GM18909 (cell line): ENCODE measurements around the gene OTUD3.
"Not testable (repeated sequence)": the region's sequence is repeated elsewhere in the genome, so short reads cannot be mapped to it uniquely, and the experiment has no call there.

Source experiments
- ATAC-seq: cut with Tn5 transposase; IDR thresholded peaks from one replicate; pipeline ENCODE4 v1.9.1; 2021; ENCODE audit warnings: mild to moderate bottlenecking; ENCODE audit not compliant: unreplicated experiment, poor library complexity

Gene OTUD3

GRCh38 chr1:19866758-19867157 is 15.4 kb upstream of the OTUD3 start:
- ATAC-seq = no peak

DNA sequence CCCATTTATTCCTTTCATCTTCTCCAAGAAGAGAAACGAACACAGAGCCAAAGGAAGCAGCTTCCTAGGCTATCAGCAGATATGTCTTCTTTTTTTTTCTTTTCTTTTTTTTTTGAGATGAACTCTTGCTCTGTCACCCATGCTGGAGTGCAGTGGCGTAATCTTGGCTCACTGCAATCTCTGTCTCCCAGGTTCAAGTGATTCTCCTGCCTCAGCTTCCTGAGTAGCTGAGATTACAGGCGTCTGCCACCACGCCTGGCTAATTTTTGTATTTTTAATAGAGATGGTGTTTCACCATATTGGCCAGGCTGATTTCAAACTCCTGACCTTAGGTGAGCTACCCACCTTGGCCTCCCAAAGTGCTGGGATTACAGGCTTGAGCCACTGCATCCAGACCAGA is 13.6 kb upstream of the OTUD3 start:
- not testable (repeated sequence) for ATAC-seq

- ATAC-seq = not testable (repeated sequence)
Measured at GRCh38 chr1:19869453-19869852, 12.7 kb upstream of the OTUD3 start.

GRCh38 chr1:19869929-19870328 is 12.3 kb upstream of the OTUD3 start:
- ATAC-seq = no peak

- ATAC-seq = no peak
Measured at GRCh38 chr1:19872190-19872589, 10.0 kb upstream of the OTUD3 start.

DNA sequence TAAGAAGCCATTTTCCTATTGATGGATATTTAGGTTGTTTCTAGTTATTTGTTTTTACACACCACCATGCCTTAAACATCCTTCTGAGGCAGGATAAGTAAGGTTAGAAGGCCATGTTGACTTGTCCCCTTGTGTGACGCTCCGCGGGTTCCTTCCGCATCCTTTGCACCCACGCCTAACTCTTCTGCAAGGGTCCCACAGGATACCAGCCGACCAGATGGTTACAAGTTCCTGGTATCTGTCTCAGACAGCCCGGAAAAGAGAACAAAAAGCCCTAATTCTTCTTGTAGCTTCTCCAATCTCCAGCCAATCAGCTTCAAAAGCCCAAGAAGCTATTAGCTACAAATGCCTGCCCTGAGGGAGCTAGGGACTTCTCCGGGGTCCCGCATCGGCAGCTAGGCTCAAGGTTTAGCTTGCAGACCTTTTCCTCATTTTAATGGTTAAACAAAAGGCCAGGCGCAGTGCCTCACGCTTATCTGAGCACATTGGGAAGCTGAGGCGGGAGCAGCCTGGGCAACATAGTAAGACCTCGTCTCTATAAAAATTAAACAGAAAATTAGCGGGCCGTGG is 4.9 kb upstream of the OTUD3 start:
- ATAC-seq = no peak

GRCh38 chr1:19877821-19878636 is 4.2 kb upstream of the OTUD3 start:
- no peak for ATAC-seq

DNA sequence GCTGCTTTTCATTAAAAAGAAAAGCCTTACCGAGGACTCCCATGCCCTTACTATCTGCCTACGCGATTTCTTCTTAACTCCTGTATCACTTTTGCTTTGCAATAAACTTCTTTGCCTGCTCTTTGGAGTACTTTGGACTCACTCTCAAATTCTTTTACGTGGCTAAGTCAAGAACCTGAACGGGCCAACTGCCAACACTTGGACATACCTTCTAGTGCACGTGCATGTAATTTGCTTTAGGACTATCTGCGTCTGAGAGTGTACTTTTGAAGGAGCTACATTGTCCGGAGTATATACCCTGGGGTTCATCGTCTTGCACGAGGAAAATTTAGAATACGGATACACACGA is 3.6 kb upstream of the OTUD3 start:
- no peak for ATAC-seq

GRCh38 chr1:19879227-19879626 is 3.0 kb upstream of the OTUD3 start:
- no peak for ATAC-seq

- no peak for ATAC-seq
Measured at GRCh38 chr1:19879661-19880060, 2.5 kb upstream of the OTUD3 start.

GRCh38 chr1:19880841-19881240 is 1.4 kb upstream of the OTUD3 start:
- not testable (repeated sequence) for ATAC-seq

DNA sequence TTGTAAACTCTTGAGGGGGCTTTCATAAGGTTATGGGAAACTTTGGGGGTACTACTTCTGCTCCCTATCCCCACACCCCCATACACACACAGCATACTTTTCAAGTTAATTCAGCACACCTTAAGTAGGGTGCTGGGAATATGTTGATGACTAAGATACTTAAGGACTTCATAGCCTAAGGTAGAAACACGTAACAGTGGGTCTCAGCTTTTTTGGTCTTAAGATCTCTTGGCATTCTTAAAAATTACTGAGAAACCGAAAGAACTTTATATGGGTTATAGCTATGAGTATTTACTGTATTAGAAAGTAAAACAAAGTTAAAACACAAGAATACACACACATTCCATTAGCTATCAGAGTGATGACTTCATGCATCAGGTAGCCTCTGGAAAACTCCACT is 2.1 kb downstream of the OTUD3 start:
- no peak for ATAC-seq

DNA sequence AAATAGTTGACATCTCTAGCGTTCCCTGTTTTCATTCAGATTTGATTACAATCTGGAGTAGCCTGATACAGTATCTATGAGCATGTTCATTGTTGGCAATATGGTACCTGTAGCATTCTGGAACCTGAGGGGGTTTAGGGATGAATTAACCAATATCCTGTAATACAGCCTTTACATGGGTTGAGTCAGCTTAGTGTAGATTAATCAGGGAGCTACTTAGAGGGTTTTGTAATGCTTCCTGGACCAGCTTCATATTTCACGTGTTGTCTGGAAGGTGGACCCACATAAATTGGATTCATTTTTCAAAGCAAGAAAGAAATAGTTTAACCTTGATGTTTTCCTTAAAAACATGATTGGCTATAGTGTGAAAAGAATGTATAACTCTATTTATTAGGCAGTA is 3.6 kb downstream of the OTUD3 start:
- no peak for ATAC-seq

GRCh38 chr1:19888112-19888511 is 5.9 kb downstream of the OTUD3 start:
- ATAC-seq = no peak

DNA sequence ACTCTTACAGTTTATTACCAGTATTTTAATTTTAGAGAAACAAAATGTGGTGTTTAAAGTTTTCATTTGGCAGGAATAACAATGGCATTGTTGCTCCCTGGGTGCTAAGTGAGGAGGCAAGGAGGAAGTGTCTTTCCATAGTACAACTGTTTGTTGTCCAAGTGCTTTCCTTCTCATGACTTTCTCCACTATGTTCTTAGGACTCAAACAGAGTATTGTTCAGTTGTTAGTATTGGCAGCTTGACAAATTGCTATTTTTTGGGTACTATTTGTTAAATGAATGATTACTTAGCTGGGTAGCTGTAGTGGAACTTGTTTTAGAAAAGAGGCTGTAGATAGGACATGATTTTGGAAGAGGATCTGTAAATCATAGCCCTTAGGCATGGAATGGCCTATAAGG is 7.5 kb downstream of the OTUD3 start:
- ATAC-seq = no peak

DNA sequence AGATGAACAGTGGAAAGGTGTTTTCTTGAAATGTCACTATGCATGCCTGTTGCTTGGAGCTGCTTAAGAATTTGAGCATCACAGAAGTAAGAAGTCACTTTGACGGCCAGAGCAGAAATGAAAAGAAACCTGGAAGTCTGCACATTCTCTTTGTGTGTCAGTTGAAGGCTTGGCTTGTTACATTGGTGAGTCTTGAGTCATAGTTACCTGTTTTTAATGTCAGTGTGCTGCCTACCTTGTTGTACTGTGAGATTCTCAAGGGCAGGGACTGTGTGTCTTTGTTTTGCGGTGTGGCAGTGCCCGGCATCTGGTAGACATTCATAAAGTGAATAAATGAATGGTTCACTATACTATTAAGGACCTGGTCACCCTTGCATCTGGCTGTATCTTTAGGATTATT is 9.9 kb downstream of the OTUD3 start:
- ATAC-seq = no peak

GRCh38 chr1:19892628-19893168 is 10.5 kb downstream of the OTUD3 start:
- ATAC-seq = no peak

GRCh38 chr1:19893687-19894086 is 11.5 kb downstream of the OTUD3 start:
- ATAC-seq = no peak

DNA sequence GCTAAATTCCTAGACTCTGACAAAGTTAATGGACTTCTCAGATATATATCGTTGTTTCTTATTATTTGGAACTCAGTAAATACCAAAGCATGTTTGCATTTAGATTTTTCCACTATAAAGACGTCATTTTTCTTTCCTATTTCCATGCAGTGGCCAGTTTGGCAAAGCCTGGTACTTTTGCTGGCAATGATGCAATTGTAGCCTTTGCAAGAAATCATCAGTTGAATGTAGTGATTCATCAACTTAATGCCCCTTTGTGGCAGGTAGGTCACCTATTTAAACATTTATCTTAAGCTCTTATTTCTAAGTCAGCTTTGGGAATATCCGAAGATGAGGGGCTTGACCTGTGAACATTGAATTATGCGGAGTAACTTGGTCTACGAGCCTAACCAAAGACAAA is 12.0 kb downstream of the OTUD3 start:
- no peak for ATAC-seq

DNA sequence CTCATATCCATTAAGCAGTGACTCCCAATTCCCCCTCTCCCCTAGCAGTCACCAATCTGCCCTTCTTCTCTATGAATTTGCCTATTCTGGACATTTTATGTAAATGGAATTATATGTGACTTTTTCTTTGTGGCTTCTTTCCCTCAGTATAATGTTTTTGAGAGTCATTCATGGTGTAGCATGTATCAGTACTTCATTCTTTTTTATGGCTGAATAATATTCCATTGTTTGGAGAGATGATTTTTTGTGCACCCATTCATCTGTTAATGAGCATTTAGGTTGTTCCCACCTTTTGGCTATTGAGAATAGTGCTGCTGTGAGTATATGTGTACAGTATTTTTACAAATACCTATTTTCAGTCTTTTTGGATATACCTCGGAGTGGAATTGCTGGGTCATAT is 19.5 kb downstream of the OTUD3 start:
- ATAC-seq = no peak

DNA sequence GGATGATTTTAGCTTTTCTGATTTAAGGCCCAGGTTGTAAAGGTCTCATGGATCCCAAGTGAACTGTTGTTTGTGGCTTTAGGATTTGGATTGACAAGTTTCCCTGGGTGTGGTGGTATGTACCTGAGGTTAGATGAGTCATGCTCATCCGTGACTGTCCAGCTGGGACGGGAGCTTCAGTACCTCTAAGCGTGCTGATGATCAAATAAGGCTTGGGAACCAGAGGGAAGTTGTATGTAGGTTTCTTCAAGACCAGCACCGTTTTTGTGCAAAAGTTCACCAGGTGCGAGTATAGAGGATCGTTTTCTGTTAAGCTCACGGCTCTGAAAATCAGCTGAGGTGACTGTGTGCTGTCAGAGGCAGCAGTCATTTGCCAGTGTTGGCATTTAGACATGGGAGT is 21.4 kb downstream of the OTUD3 start:
- no peak for ATAC-seq

DNA sequence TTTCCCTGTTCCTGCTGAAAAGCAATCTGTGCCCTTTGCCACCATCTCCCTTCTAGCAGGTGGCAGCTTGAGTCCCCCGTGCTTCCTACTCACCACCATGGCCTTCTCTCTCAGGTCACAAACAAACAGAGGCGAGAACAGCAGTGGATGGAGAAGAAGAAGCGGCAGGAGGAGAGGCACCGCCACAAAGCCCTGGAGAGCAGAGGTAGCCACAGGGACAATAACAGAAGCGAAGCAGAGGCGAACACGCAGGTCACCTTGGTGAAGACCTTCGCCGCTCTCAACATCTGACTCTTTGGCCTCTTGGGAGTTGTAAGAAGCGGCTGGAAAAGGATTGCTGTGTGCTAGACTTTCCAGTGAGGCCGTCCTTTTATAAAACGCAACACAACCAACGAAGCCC is 25.3 kb downstream of the OTUD3 start:
- ATAC-seq = no peak
